CD14-positive monocyte (primary cell): ENCODE results near the gene ABCB1. TPM values are rescaled to one million over a fixed set of nuclear protein-coding genes. Genes with fewer than 3 reads are reported as not detected.
A peak's percentile ranks its signal among the peaks of the same experiment; 100 is the strongest.

Source experiments
- DNase-seq, 3 donors: peaks; one replicate each; pipeline ENCODE4 v3.0.0-alpha.2; 2011 to 2022
- H2AFZ ChIP-seq: 2 replicates; pipeline ENCODE4 v1.6.0; 2012; ENCODE audit warnings: mild to moderate bottlenecking, low read depth, low read length, inconsistent platforms; ENCODE audit not compliant: insufficient read depth, poor library complexity, severe bottlenecking
- H3K27ac ChIP-seq, 2 donors: 1 replicate in 1 of 2; 2 replicates in 1 of 2; pipeline ENCODE4 v1.5.1; 2012 to 2013; ENCODE audit warnings: low read length in 2 of 2, control low read depth in 1 of 2, inconsistent platforms in 1 of 2, low read depth in 1 of 2, mild to moderate bottlenecking in 1 of 2
- H3K27me3 ChIP-seq, 2 donors: one replicate each; pipeline versions ENCODE4 v1.6.0 to v1.6.1; 2011 to 2013; ENCODE audit warnings: low read length in 2 of 2; ENCODE audit not compliant: control insufficient read depth in 2 of 2, insufficient read depth in 2 of 2
- H3K36me3 ChIP-seq, 2 donors: replicated peaks in 1 of 2; 1 replicate in 1 of 2; 2 replicates in 1 of 2; pipeline versions ENCODE4 v1.5.1 to v1.6.1; 2012 to 2013; ENCODE audit warnings: low read length in 2 of 2, control low read depth in 1 of 2, inconsistent platforms in 1 of 2, mild to moderate bottlenecking in 1 of 2; ENCODE audit not compliant: insufficient read depth in 2 of 2, control insufficient read depth in 1 of 2
- H3K4me1 ChIP-seq, 2 donors: 1 replicate in 1 of 2; 2 replicates in 1 of 2; pipeline versions ENCODE4 v1.5.1 to v1.6.1; 2012 to 2013; ENCODE audit warnings: low read length in 2 of 2, control low read depth in 1 of 2, inconsistent platforms in 1 of 2, mild to moderate bottlenecking in 1 of 2, moderate library complexity in 1 of 2; ENCODE audit not compliant: insufficient read depth in 2 of 2, control insufficient read depth in 1 of 2
- H3K4me2 ChIP-seq: replicated peaks from 2 replicates; pipeline ENCODE3; 2012; ENCODE audit warnings: low read length, moderate library complexity, mild to moderate bottlenecking; ENCODE audit not compliant: poor library complexity, severe bottlenecking; ENCODE audit errors: extremely low read depth
- H3K4me3 ChIP-seq, 3 experiments: fragments of 200-600 bp in 1 of 3; sonication (generic) in 1 of 3; replicated peaks in 1 of 3; 1 replicate in 2 of 3; 2 replicates in 1 of 3; pipeline ENCODE4 v1.5.1; 2011 to 2013; ENCODE audit warnings: low read length in 3 of 3, mild to moderate bottlenecking in 3 of 3, control low read depth in 2 of 3, low read depth in 2 of 3, inconsistent platforms in 1 of 3, moderate library complexity in 1 of 3
- H3K79me2 ChIP-seq: 2 replicates; pipeline ENCODE4 v1.6.0; 2012; ENCODE audit warnings: mild to moderate bottlenecking, control low read depth, inconsistent platforms, low read length, moderate library complexity; ENCODE audit not compliant: insufficient read depth
- H3K9ac ChIP-seq: 2 replicates; pipeline ENCODE4 v1.6.0; 2017; ENCODE audit warnings: low read length, mild to moderate bottlenecking; ENCODE audit not compliant: insufficient read depth, poor library complexity, severe bottlenecking
- H3K9me3 ChIP-seq, 2 donors: replicated peaks in 1 of 2; 1 replicate in 1 of 2; 2 replicates in 1 of 2; pipeline versions ENCODE4 v1.5.1 to v1.6.1; 2012 to 2013; ENCODE audit warnings: low read length in 2 of 2, control low read depth in 1 of 2; ENCODE audit not compliant: control insufficient read depth in 1 of 2, insufficient read depth in 1 of 2
- H4K20me1 ChIP-seq: 2 replicates; pipeline ENCODE4 v1.6.0; 2012; ENCODE audit warnings: mild to moderate bottlenecking, low read length, control low read depth, moderate library complexity; ENCODE audit not compliant: insufficient read depth
- H3K27ac Mint-ChIP-seq, 7 donors: one replicate each; pipeline ENCODE4 v1.8.0; 2020; ENCODE audit warnings: mild to moderate bottlenecking in 7 of 7, mixed read lengths in 7 of 7, moderate library complexity in 6 of 7, inconsistent platforms in 2 of 7
- H3K27me3 Mint-ChIP-seq, 3 donors: one replicate each; pipeline ENCODE4 v1.8.0; 2021 to 2022; ENCODE audit warnings: low read depth in 3 of 3, mild to moderate bottlenecking in 3 of 3, mixed read lengths in 3 of 3, moderate library complexity in 3 of 3, inconsistent platforms in 1 of 3
- H3K36me3 Mint-ChIP-seq, 2 donors: one replicate each; pipeline ENCODE4 v1.8.0; 2020; ENCODE audit warnings: mixed read lengths in 2 of 2, inconsistent platforms in 1 of 2, mild to moderate bottlenecking in 1 of 2
- H3K4me1 Mint-ChIP-seq: one replicate; pipeline ENCODE4 v1.8.0; 2020; ENCODE audit warnings: mild to moderate bottlenecking, mixed read lengths
- H3K4me3 Mint-ChIP-seq, 2 donors: one replicate each; pipeline ENCODE4 v1.8.0; 2020; ENCODE audit warnings: mild to moderate bottlenecking in 2 of 2, mixed read lengths in 2 of 2, moderate library complexity in 1 of 2
- H3K9me3 Mint-ChIP-seq, 7 donors: one replicate each; pipeline ENCODE4 v1.8.0; 2020 to 2022; ENCODE audit warnings: mixed read lengths in 7 of 7, mild to moderate bottlenecking in 6 of 7, moderate library complexity in 6 of 7, inconsistent platforms in 2 of 7
- WGBS: methylation state at CpG from one replicate; pipeline ENCODE4 v1.1.5; 2013; ENCODE audit warnings: missing lambda C conversion rate; ENCODE audit not compliant: insufficient coverage; 5-methylcytosine and 5-hydroxymethylcytosine counted together
- intact Hi-C, 2 donors: fragments of 100-400 bp; cut with micrococcal nuclease; formaldehyde crosslinking; loops; one replicate each; pipeline versions ENCODE4 v1.15.0 to v1.15.1; 2023
- polyA plus RNA-seq, 3 donors: library from polyadenylated mRNA; depleted of rRNA in 1 of 3; unstranded in 2 of 3; stranded (reverse) in 1 of 3; fragments of 300-500 nt in 2 of 3; fragments of >200 nt in 1 of 3; fragmentation: Illumina TruSeq in 2 of 3; gene quantifications; 1 replicate in 2 of 3; 2 replicates in 1 of 3; pipeline ENCODE4 v1.2.3, GENCODE V29; 2012 to 2021
- TF ChIP-seq, protein P1 (sequence below): fragments of 200-600 bp; IDR thresholded peaks from one replicate; pipeline ENCODE4 v1.8.0; 2022; ENCODE audit warnings: antibody characterized with exemption, mild to moderate bottlenecking

The ABCB1 gene
- polyA plus RNA-seq, 3 donors: 0.24 TPM; not detected in 2

- Mint-ChIP-seq H3K27me3 (no peaks in the 10 kb centered on the region), H3K4me3 (no peak overlapping the region), H3K36me3 (no peaks in the 10 kb centered on the region), H3K9me3 (peaks cover 0 to 4% (median 0%) of the 10 kb centered on the region in 7 donors), H3K4me1 (peaks cover 10% of the 10 kb centered on the region), H3K27ac (no peak overlapping the region)
- no peaks in the 10 kb centered on the region for H3K79me2 ChIP-seq
- peaks cover 7% of the 10 kb centered on the region in 2 donors for H3K4me1 ChIP-seq
- H4K20me1 ChIP-seq: no peaks in the 10 kb centered on the region
- WGBS: no CpG with 5 or more reads among the region's 2 CpGs
- no peak overlapping the region for H3K27ac ChIP-seq
- H3K36me3 ChIP-seq: no peaks in the 10 kb centered on the region
- H2AFZ ChIP-seq: no peak overlapping the region
- DNase-seq: no peak
- TF ChIP-seq, protein P1, sequence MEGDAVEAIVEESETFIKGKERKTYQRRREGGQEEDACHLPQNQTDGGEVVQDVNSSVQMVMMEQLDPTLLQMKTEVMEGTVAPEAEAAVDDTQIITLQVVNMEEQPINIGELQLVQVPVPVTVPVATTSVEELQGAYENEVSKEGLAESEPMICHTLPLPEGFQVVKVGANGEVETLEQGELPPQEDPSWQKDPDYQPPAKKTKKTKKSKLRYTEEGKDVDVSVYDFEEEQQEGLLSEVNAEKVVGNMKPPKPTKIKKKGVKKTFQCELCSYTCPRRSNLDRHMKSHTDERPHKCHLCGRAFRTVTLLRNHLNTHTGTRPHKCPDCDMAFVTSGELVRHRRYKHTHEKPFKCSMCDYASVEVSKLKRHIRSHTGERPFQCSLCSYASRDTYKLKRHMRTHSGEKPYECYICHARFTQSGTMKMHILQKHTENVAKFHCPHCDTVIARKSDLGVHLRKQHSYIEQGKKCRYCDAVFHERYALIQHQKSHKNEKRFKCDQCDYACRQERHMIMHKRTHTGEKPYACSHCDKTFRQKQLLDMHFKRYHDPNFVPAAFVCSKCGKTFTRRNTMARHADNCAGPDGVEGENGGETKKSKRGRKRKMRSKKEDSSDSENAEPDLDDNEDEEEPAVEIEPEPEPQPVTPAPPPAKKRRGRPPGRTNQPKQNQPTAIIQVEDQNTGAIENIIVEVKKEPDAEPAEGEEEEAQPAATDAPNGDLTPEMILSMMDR: no peak
- no peak overlapping the region for H3K4me3 ChIP-seq
- no peak overlapping the region for H3K4me2 ChIP-seq
- H3K27me3 ChIP-seq: no peaks in the 10 kb centered on the region
- intact Hi-C loops: no loop called here
- H3K9ac ChIP-seq: no peak overlapping the region
- H3K9me3 ChIP-seq: no peaks in the 10 kb centered on the region
Observed at GRCh38 chr7:87518735-87519134, 81.9 kb downstream of the ABCB1 start.

DNA sequence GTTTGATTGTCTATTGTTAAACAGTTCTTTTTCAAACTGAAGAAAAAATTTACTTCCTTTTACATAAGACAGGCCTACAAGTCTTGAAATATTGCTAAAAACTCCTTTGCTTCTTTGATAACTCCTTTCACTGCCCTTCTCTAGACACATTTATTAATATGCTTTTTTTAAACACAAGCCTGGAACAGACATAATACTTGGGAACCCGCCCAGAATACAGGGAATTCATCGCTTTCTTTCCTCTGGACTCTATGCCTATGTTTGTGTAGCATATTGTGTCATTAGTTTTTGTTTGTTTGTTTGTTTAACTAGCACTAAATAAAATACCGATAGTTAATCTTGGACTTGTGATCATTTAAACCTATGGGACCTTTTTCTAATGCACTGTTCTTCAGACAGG lies 82.8 kb downstream of the ABCB1 start:
- no peaks in the 10 kb centered on the region for H3K79me2 ChIP-seq
- H3K4me3 ChIP-seq: no peak overlapping the region
- H3K27me3 ChIP-seq: no peaks in the 10 kb centered on the region
- WGBS: no CpG with 5 or more reads among the region's 3 CpGs
- no peaks in the 10 kb centered on the region for H4K20me1 ChIP-seq
- no peak overlapping the region for H3K27ac ChIP-seq
- no peak overlapping the region for H3K9ac ChIP-seq
- no peaks in the 10 kb centered on the region for H3K9me3 ChIP-seq
- no peak overlapping the region for H3K4me2 ChIP-seq
- no peak for DNase-seq
- no peak overlapping the region for H3K27ac Mint-ChIP-seq
- no peaks in the 10 kb centered on the region for H3K36me3 ChIP-seq
- no peaks in the 10 kb centered on the region for H3K27me3 Mint-ChIP-seq
- no peaks in the 10 kb centered on the region for H3K36me3 Mint-ChIP-seq
- H2AFZ ChIP-seq: peak overlapping the region; percentile 9
- TF ChIP-seq, protein P1: no peak
- intact Hi-C loops: no loop called here
- no peak overlapping the region for H3K4me3 Mint-ChIP-seq
- peaks cover 0 to 4% (median 0%) of the 10 kb centered on the region in 7 donors for H3K9me3 Mint-ChIP-seq
- peaks cover 10% of the 10 kb centered on the region for H3K4me1 Mint-ChIP-seq
- peaks cover 7% of the 10 kb centered on the region in 2 donors for H3K4me1 ChIP-seq
